NOMO-1 (cell line): ENCODE data around the gene CDKL5.
"Not testable (repeated sequence)": the region's sequence is repeated elsewhere in the genome, so short reads cannot be mapped to it uniquely, and the experiment has no call there.

Experiments used
- DNase-seq, 2 experiments: peaks; one replicate each; lab custom pipeline; 2025; ENCODE audit not compliant: unreplicated experiment in 2 of 2; lab: John Stamatoyannopoulos, UW

The CDKL5 gene

GRCh38 chrX:18566748-18567147 is 141.3 kb downstream of the CDKL5 start:
- no peak for DNase-seq

DNA sequence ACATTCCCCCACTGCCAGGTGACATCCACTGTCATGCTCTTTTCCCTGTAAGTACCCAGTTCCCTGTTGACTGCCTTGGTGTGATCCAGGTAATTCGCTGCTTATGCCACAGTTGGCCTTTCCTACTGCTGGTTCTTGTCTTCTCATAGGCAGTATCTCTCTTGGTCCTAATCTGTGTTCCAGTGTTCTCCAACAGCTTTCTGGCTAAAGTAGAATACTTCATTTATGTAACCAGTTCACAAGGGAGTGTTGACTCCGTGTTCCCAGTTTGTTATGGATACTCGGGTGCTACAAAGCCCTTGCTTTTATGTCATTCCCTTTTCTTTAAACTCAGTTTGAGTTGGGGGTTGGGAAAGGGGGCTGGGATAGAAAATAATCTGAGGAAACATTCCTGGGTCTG is 148.1 kb downstream of the CDKL5 start:
- DNase-seq: no peak

GRCh38 chrX:18574591-18574990 is 149.2 kb downstream of the CDKL5 start:
- DNase-seq: no peak

- DNase-seq: no peak
Observed at GRCh38 chrX:18575744-18576143, 150.3 kb downstream of the CDKL5 start.

- no peak for DNase-seq
Observed at GRCh38 chrX:18577400-18577799, 152.0 kb downstream of the CDKL5 start.

DNA sequence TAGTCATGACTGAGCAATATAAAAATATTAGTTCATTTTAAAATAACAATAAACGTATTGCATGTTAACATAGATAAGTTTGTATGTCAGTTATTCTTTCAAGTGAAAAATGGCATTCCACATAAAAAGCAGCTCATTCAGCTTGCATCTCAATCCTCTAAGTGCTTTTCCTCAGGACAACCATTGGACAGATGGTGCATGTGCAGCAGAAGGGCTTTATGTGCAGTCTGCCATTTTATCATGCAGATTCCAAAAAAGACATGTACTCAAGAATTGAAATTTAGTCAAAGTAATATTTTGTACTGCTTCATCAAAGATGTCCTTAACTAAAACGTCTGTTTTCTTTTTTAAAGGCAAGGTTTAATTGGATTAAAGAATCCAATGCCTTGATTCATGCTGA is 153.1 kb downstream of the CDKL5 start:
- DNase-seq: no peak

DNA sequence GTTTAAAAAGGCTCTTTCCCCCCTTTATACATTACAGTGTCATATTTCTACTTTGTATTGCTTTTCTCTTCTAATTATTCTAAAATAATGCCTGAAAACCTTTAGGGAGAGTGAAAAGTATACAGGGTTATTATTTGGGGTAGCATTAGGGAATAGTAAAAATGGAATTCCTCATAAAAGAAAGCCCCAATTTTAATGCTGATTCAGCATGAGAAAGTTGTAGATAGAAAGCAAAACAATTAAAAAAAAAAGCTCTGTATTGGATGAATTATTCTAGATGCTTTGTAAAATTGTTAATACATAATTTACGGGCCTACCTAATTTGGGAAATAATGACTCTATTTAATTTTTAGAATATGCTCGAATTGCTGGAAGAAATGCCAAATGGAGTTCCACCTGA is 154.1 kb downstream of the CDKL5 start:
- no peak for DNase-seq

- DNase-seq: no peak
Observed at GRCh38 chrX:18582910-18583493, 157.6 kb downstream of the CDKL5 start.

DNA sequence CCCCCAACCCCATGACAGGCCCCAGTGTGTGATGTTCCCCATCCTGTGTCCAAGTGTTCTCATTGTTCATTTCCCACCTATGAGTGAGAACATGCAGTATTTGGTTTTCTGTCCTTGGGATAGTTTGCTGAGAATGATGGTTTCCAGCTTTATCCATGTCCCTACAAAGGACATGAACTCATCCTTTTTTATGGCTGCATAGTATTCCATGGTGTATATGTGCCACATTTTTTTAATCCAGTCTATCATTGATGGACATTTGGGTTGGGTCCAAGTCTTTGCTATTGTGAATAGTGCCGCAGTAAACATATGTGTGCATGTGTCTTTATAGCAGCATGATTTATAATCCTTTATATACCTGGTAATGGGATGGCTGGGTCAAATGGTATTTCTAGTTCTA is 163.9 kb downstream of the CDKL5 start:
- not testable (repeated sequence) for DNase-seq

GRCh38 chrX:18591834-18592233 is 166.4 kb downstream of the CDKL5 start:
- no peak for DNase-seq

- DNase-seq: no peak
Observed at GRCh38 chrX:18594079-18594478, 168.7 kb downstream of the CDKL5 start.

GRCh38 chrX:18596096-18596495 is 170.7 kb downstream of the CDKL5 start:
- DNase-seq: no peak

DNA sequence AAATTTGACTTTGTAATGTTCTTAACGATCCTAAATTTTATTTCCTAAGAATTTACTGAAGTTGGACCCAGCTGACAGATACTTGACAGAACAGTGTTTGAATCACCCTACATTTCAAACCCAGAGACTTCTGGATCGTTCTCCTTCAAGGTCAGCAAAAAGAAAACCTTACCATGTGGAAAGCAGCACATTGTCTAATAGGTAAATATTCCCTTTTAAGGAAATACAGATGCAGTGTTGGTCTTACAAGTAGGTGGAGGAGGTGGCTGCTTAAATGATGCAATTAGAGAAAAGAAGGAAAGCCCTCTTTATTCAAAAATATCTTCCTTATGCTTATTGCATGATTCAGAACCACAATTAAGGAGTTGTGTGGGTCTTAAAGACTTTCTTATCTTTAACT is 173.0 kb downstream of the CDKL5 start:
- DNase-seq: no peak

GRCh38 chrX:18607966-18608365 is 182.6 kb downstream of the CDKL5 start:
- no peak for DNase-seq

DNA sequence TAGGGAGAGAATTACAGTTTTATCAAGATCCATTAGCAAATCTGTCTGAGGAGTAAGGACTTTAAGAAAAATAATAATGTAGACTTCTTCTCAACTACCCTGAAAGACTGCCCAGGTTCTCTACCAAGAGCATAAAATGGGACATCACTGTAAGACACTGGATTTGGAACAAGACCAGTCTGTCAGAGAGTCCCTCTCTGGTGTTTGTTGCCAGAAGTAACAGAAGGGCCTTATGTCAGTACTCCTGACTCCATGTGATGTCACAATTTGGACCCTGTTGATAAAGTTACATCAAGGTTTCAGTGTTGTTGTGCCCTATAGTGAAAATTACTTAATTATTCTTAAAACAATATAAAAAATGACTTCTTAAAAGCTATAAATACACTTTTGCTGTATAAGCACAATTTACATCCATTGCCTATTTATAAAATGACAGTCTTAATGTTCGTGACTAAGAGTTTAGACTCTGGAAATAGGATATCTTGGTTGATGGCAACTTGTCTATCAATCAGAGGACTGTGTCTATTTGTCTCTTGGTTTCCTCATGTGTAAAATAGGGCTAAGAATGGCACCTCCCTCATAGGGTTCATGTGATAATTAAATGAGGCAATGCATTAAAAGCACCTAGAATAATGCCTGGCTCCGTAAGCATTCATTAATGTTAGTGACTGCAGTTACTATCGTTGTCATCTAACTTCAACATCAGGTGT is 188.7 kb downstream of the CDKL5 start:
- no peak for DNase-seq

DNA sequence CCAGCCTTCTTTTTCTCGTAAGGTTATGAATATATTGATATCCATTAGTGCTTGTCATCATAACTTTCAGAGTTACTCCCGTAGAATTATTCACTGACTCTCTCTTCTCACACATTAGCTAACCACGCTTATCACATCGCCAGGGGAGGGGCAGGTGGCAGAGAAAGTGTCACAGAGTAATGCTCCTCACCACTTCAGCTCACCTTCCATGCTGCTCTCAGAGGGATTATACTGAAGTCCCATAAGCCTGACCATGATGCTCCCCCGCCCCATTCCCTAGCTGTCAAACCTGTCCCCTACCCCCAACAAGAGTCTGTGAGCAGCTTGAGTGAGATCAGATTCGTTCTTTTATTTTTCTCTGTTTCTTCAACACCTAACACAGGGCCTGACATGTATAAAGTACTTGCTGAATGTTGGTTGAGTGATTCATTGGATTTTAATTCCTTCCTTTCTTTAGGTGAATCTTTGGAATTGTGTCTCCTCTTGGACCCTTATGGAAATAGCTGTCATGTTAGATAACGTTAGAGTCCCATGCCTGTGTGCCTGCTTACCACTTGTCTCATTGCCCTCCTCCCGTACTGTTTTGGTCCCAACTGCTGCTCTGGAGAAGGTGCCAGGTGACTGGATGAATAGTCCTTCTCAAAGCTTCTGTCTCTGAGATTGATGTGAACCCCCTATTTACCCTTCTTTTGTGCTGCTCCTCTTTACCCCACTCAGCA is 191.4 kb downstream of the CDKL5 start:
- no peak for DNase-seq

DNA sequence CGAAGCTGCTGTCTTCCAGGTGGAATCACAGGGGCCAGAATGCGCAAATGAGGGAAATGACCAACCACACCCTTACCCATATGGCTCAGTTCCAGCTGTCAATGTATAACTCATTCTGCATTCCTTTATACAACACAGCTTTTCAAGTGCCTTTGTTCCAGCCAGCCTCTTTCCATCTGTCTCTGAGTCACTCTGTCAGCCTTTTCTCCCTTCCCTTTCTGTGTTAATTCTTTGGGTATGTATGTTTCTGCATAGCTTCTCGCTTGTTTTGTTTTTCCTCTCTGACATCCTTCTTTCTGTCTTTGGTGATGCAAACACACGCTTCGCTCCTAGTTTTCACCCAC is 192.0 kb downstream of the CDKL5 start:
- DNase-seq: no peak

DNA sequence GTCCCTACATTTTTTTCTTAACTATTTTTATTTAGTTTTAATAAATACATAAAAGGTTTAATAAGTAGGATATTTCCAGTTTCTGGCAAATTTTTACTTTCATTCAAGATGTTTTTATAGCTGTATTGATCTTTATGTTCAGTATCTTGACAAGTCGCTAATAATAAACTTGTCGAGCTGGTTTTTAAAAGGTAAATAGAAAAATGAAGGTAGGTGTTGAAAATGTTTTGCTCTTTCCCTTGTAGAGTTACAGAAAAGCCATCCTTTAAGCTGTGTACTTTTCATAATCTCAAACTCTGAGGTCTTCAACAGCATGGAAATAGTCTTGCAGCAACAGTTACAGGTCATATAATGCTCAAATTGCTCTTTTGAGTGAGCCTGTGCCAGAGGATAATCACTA is 193.9 kb downstream of the CDKL5 start:
- no peak for DNase-seq

DNA sequence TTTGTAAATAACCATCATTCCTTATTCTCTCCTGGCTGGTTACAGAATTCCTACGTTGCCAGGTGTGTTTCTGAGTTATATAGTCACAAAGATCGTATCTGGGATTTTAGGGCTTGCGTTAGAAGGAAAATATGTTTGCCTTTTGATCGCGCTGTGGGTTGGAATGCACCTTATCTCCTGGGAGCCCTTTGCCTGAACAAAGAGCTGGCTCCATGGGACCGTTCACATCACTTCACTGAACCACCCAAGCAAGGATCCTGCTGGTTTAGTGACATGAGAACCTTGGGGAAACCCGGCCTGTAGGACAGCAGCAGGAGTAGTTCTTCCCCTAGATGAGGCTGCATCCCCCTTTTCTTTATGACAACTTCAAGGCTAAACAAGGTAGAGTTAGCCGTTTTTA is 194.9 kb downstream of the CDKL5 start:
- DNase-seq: no peak

GRCh38 chrX:18624599-18624998 is 199.2 kb downstream of the CDKL5 start:
- DNase-seq: no peak

DNA sequence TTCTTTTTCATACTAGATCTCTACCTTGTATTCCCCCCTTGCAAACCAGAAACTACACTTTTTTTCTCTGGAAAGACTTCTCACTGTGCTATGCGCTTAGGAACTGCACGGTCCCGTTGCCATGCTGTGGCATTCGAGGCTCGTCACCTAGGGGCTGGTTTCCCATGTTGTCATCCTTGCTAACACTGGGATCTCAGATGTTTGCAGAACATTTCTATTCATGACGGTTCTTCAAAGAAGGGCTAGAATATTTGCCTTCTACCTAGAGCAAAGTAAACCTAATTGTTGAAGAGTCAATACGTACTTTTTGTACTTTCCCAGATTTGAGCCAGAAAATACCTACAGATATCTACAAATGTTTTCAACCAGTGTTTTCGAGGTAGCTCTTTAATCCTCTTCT is 205.5 kb downstream of the CDKL5 start:
- DNase-seq: no peak

GRCh38 chrX:18638398-18638797 is 213.0 kb downstream of the CDKL5 start:
- no peak for DNase-seq
